A549 (cell line): ENCODE data around the gene SNCB. TPM values are rescaled to one million over a fixed set of nuclear protein-coding genes. Genes with fewer than 3 reads are reported as not detected.

Experiments used
- ATAC-seq, 2 experiments: fragments of 200-7000 bp in 1 of 2; fragments of >200 bp in 1 of 2; cut with Nextera tagmentation in 1 of 2; cut with Tn5 transposase in 1 of 2; 3 replicates each; pipeline versions ENCODE4 v1.8.0 to v1.9.1; 2018 to 2020; ENCODE audit warnings: mild to moderate bottlenecking in 1 of 2, moderate library complexity in 1 of 2
- CTCF ChIA-PET: fragments of 300-600 bp; sonication (Branson Sonifier 250); formaldehyde crosslinking; extraction: SDS; loops from one replicate; lab custom pipeline; 2021; ENCODE audit warnings: antibody characterized with exemption, inconsistent platforms; lab: Yijun Ruan, JAX
- POLR2A ChIA-PET: fragments of 350-600 bp; formaldehyde crosslinking; extraction: SDS; loops from one replicate; lab custom pipeline; 2021; ENCODE audit warnings: antibody characterized with exemption, inconsistent platforms; lab: Yijun Ruan, JAX
- DNase-seq, 2 experiments: peaks; one replicate each; pipeline versions ENCODE4 v3.0.0 to v3.0.0-alpha.2; 2011 to 2016; ENCODE audit warnings: low read depth in 1 of 2, low spot score in 1 of 2
- FAIRE-seq: peaks from 2 replicates; lab custom pipeline; 2011; peaks lifted over from hg19 to GRCh38; lab: Jason Lieb, UNC
- H3K27ac ChIP-seq, 2 experiments: fragments of >200 bp; sonication (Bioruptor Twin); formaldehyde crosslinking; 3 replicates each; pipeline ENCODE4 v1.5.1; 2016 to 2017
- H3K4me1 ChIP-seq: fragments of >200 bp; sonication (Bioruptor Twin); formaldehyde crosslinking; 3 replicates; pipeline ENCODE4 v1.6.1; 2016
- H3K4me2 ChIP-seq: fragments of >200 bp; sonication (Bioruptor Twin); formaldehyde crosslinking; 3 replicates; pipeline ENCODE4 v1.6.1; 2016
- H3K4me3 ChIP-seq: fragments of >200 bp; sonication (Bioruptor Twin); formaldehyde crosslinking; 3 replicates; pipeline ENCODE4 v1.5.1; 2016
- H3K9me3 ChIP-seq: fragments of >200 bp; sonication (Bioruptor Twin); formaldehyde crosslinking; 3 replicates; pipeline ENCODE4 v1.6.1; 2016
- BHLHE40 ChIP-seq: IDR thresholded peaks from 2 replicates; pipeline ENCODE4 v1.6.1; 2012; ENCODE audit warnings: low read depth, low read length, inconsistent platforms
- CBX2 ChIP-seq: fragments of 200-600 bp; sonication (generic); IDR thresholded peaks from 2 replicates; pipeline ENCODE4 v1.6.1; 2016; ENCODE audit warnings: low read depth, mild to moderate bottlenecking, borderline replicate concordance
- CTCF ChIP-seq: fragments of >200 bp; sonication (Bioruptor Twin); formaldehyde crosslinking; IDR thresholded peaks from 3 replicates; pipeline ENCODE4 v1.5.1; 2016
- FOSL2 ChIP-seq, 2 experiments: fragments of 450-650 bp in 1 of 2; fragments of >200 bp in 1 of 2; sonication (Bioruptor Twin) in 1 of 2; formaldehyde crosslinking; IDR thresholded peaks; 2 replicates each; pipeline versions ENCODE4 v1.5.0 to v1.6.1; 2016 to 2020; ENCODE audit warnings: mild to moderate bottlenecking in 1 of 2, moderate library complexity in 1 of 2
- HES2 ChIP-seq: fragments of >200 bp; sonication (Bioruptor Twin); formaldehyde crosslinking; IDR thresholded peaks from 2 replicates; pipeline ENCODE4 v1.6.1; 2016
- HOXA7 ChIP-seq: fragments of 250-450 bp; sonication (Bioruptor Pico); IDR thresholded peaks from 2 replicates; pipeline ENCODE4 v1.5.0; 2020; ENCODE audit warnings: mild to moderate bottlenecking, moderate library complexity
- HOXB13 ChIP-seq: fragments of 250-450 bp; sonication (Bioruptor Pico); IDR thresholded peaks from 2 replicates; pipeline ENCODE4 v1.5.0; 2020; ENCODE audit warnings: low read depth, mild to moderate bottlenecking, moderate library complexity
- JUNB ChIP-seq: fragments of >200 bp; sonication (Bioruptor Twin); formaldehyde crosslinking; IDR thresholded peaks from 2 replicates; pipeline ENCODE4 v1.6.1; 2016
- KDM1A ChIP-seq: fragments of 200-600 bp; sonication (generic); IDR thresholded peaks from 2 replicates; pipeline ENCODE4 v1.6.1; 2016; ENCODE audit warnings: low read depth, mild to moderate bottlenecking
- MAFK ChIP-seq: fragments of 450-650 bp; IDR thresholded peaks from 2 replicates; pipeline ENCODE4 v1.6.1; 2014; ENCODE audit not compliant: partially characterized antibody
- MAZ ChIP-seq: fragments of 150-350 bp; IDR thresholded peaks from 2 replicates; pipeline ENCODE4 v1.6.1; 2014; ENCODE audit warnings: antibody characterized with exemption, low read depth, low read length, borderline replicate concordance
- MYC ChIP-seq: IDR thresholded peaks from 2 replicates; pipeline ENCODE4 v1.6.1; 2012; ENCODE audit warnings: mild to moderate bottlenecking, inconsistent platforms, low read length, improper control_type of control experiment, borderline replicate concordance
- RARB ChIP-seq: fragments of 250-450 bp; sonication (Bioruptor Pico); IDR thresholded peaks from 2 replicates; pipeline ENCODE4 v1.8.0; 2021; ENCODE audit warnings: mild to moderate bottlenecking, moderate library complexity
- RCOR1 ChIP-seq: fragments of 150-350 bp; IDR thresholded peaks from 2 replicates; pipeline ENCODE4 v1.6.1; 2014; ENCODE audit warnings: antibody characterized with exemption, low read length, low read depth
- SREBF2 ChIP-seq: fragments of 450-650 bp; IDR thresholded peaks from 2 replicates; pipeline ENCODE4 v1.6.1; 2014; ENCODE audit warnings: mild to moderate bottlenecking, moderate library complexity
- TFCP2L1 ChIP-seq: fragments of 250-450 bp; sonication (Bioruptor Pico); IDR thresholded peaks from 2 replicates; pipeline ENCODE4 v1.5.0; 2021; ENCODE audit warnings: mild to moderate bottlenecking
- TP53 ChIP-seq: fragments of 250-450 bp; sonication (Bioruptor Pico); IDR thresholded peaks from 2 replicates; pipeline ENCODE4 v1.5.0; 2021; ENCODE audit warnings: mild to moderate bottlenecking, moderate library complexity
- ZNF302 ChIP-seq: fragments of 250-450 bp; sonication (Bioruptor Pico); IDR thresholded peaks from 2 replicates; pipeline ENCODE4 v1.9.0; 2021; ENCODE audit warnings: inconsistent platforms, mild to moderate bottlenecking, moderate library complexity
- WGBS: methylation state at CpG from one replicate; pipeline ENCODE4 v1.1.6; 2017; ENCODE audit errors: missing lambda C conversion rate; 5-methylcytosine and 5-hydroxymethylcytosine counted together
- polyA plus RNA-seq, 4 experiments: library from polyadenylated mRNA; depleted of rRNA in 3 of 4; stranded (reverse); fragments of >200 nt; fragmentation: RNase III in 1 of 4; extraction: RNeasy Plus Mini Kit Qiagen cat#74134 plus additional on column Dnase treatment in 1 of 4; gene quantifications; 2 replicates in 3 of 4; 3 replicates in 1 of 4; pipeline ENCODE4 v1.2.3, GENCODE V29; 2011 to 2017
- TF ChIP-seq, protein P1 (sequence below): IDR thresholded peaks from 2 replicates; pipeline ENCODE4 v1.6.1; 2012
- TF ChIP-seq, protein P2 (sequence below): IDR thresholded peaks from 2 replicates; pipeline ENCODE4 v1.6.1; 2012
- TF ChIP-seq, protein P3 (sequence below): fragments of 250-450 bp; sonication (Bioruptor Pico); IDR thresholded peaks from 2 replicates; pipeline ENCODE4 v1.5.0; 2021; ENCODE audit warnings: mild to moderate bottlenecking, moderate library complexity, borderline replicate concordance
- TF ChIP-seq, protein P4 (sequence below): fragments of >200 bp; sonication (Bioruptor Twin); formaldehyde crosslinking; IDR thresholded peaks from 3 replicates; pipeline ENCODE4 v1.6.1; 2016

The SNCB gene
- polyA plus RNA-seq, 2 of the 4 experiments (the other 2 are of a cell fraction) = 0.37 to 0.74 TPM

DNA sequence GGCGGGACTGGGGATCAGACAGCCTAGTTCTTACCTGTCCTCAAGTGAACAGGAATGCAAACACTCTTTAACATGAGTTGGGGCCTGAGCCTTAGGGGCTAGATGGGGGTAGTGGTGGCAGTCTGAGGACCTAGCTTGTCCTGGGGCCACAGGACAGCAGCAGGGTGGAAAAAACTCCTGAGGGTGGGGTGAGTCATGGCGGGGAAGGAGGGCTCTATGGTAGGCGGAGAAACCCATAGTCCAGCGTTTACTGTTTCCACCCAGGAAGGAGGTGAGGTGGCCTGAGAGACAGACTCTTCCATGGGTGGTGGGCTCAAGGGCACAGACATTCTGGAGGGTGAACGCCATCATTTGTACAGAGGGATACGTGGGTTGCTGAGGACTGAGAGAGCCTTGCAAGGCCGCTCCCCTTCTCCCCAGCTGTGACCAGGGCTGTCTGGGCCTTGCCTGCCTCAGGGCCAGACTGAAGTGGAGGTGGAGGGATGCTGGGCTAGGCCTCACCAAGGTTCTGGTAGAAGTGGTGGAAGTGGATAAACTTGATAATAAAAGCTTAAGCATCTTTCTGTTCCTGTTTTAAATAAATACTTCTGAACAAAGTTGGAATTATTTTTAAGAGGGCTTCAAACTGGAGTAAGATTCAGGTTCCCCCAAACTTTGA, 15.8 kb upstream of the SNCB start (continued):
- TF ChIP-seq CTCF = no peak
- no peak for TF ChIP-seq TFCP2L1
- no peak for TF ChIP-seq CBX2
- TF ChIP-seq, all 56 proteins: peak for 0

DNA sequence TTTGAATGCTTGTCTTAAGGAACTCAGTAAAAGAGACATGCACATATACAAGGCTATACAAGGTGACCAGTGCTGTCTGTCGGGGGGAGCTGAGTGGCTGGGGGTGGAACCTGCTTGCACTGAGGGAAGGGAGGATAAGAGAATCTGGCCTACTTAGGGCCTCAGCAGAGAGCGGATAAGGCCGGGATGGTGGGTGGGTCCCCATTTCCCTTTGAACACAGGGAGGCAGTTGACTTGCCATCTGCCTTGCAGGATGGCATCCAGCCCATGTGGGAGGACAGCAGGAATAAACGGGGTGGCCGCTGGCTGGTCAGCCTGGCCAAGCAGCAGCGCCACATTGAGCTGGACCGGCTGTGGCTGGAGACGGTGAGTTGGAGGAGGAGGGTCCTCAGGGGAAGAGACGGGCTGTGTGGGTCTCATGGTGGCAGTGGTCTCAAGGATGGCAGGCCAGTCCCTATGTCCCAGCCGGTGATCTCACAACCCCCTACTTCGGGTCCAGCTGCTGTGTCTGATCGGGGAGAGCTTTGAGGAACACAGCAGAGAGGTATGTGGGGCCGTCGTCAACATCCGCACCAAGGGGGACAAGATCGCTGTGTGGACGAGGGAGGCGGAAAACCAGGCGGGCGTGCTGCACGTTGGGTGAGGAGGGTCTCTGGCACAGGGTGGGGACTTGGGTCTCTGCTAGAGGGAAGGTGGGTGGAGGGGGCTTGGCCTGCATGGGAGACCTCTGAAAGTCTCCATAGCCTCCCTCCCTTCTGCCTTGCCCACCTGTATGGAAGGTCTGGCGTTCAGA, 14.7 kb upstream of the SNCB start:
- ChIA-PET CTCF (interaction anchor here (0.7 to 2.1 kb wide), 6 partner anchors 12 to 229 kb away, joined by 3 to 12 read pairs (median 4); partner anchors contain the start of gene CLTB), POLR2A (no interaction called here)
- no peak overlapping the region for H3K4me3 ChIP-seq
- H3K27ac ChIP-seq = no peak overlapping the region
- peaks cover 14% of the 10 kb centered on the region for H3K4me1 ChIP-seq
- DNase-seq (no peak), ATAC-seq (no peak), FAIRE-seq (no peak)
- no peak overlapping the region for H3K4me2 ChIP-seq
- no peak for TF ChIP-seq KDM1A
- no peak for TF ChIP-seq HOXA7 (CRISPR knock-in tag)
- no peak for TF ChIP-seq HOXB13
- no peak for TF ChIP-seq JUNB
- TF ChIP-seq RCOR1 = no peak
- TF ChIP-seq MYC = no peak
- TF ChIP-seq FOSL2 (IDR thresholded peaks at IDR 0.05) = no peak
- no peak for TF ChIP-seq FOSL2 (CRISPR knock-in tag; IDR thresholded peaks at IDR 0.05)
- TF ChIP-seq, protein P1, sequence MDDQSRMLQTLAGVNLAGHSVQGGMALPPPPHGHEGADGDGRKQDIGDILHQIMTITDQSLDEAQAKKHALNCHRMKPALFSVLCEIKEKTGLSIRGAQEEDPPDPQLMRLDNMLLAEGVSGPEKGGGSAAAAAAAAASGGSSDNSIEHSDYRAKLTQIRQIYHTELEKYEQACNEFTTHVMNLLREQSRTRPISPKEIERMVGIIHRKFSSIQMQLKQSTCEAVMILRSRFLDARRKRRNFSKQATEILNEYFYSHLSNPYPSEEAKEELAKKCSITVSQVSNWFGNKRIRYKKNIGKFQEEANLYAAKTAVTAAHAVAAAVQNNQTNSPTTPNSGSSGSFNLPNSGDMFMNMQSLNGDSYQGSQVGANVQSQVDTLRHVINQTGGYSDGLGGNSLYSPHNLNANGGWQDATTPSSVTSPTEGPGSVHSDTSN = no peak
- WGBS = 84% methylated on average over 22 of the region's 22 CpGs
- no peaks in the 10 kb centered on the region for H3K9me3 ChIP-seq

- Histone ChIP-seq H3K4me2 (no peak overlapping the region), H3K9me3 (no peaks in the 10 kb centered on the region), H3K4me1 (peaks cover 14% of the 10 kb centered on the region), H3K4me3 (no peak overlapping the region), H3K27ac (no peak overlapping the region)
- 78% methylated on average over 9 of the region's 9 CpGs for WGBS
- TF ChIP-seq RARB (no peak), TP53 (CRISPR knock-in tag) (no peak)
- TF ChIP-seq, protein P2, sequence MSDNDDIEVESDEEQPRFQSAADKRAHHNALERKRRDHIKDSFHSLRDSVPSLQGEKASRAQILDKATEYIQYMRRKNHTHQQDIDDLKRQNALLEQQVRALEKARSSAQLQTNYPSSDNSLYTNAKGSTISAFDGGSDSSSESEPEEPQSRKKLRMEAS = no peak
- ChIA-PET POLR2A (no interaction called here), CTCF (interaction anchor here (0.7 to 2.1 kb wide), 4 partner anchors 17 to 228 kb away, joined by 3 to 8 read pairs (median 4); partner anchors contain the start of gene CLTB)
- FAIRE-seq (no peak), ATAC-seq (no peak), DNase-seq (no peak)
Observed at GRCh38 chr5:176644294-176644693, 14.0 kb upstream of the SNCB start.

GRCh38 chr5:176643491-176644219, 13.3 kb upstream of the SNCB start:
- H3K4me2 ChIP-seq = no peak overlapping the region
- H3K4me1 ChIP-seq = peaks cover 13% of the 10 kb centered on the region
- no peak for ATAC-seq
- no peaks in the 10 kb centered on the region for H3K9me3 ChIP-seq
- no peak overlapping the region for H3K27ac ChIP-seq
- FAIRE-seq = no peak
- POLR2A ChIA-PET = no interaction called here
- no peak overlapping the region for H3K4me3 ChIP-seq
- CTCF ChIA-PET = interaction anchor here (1.6 kb wide), 1 partner anchor 227 kb away, joined by 5 read pairs; the partner anchor contains the start of gene CLTB
- 80% methylated on average over 11 of the region's 11 CpGs for WGBS
- no peak for DNase-seq
- TF ChIP-seq TFCP2L1 (no peak), BHLHE40 (no peak), MAFK (no peak), ZNF302 (CRISPR knock-in tag) (no peak), FOSL2 (IDR thresholded peaks at IDR 0.05) (no peak), FOSL2 (CRISPR knock-in tag; IDR thresholded peaks at IDR 0.05) (no peak), JUNB (no peak), SREBF2 (no peak), MAZ (no peak), HES2 (no peak), KDM1A (no peak)
- TF ChIP-seq, protein P3, sequence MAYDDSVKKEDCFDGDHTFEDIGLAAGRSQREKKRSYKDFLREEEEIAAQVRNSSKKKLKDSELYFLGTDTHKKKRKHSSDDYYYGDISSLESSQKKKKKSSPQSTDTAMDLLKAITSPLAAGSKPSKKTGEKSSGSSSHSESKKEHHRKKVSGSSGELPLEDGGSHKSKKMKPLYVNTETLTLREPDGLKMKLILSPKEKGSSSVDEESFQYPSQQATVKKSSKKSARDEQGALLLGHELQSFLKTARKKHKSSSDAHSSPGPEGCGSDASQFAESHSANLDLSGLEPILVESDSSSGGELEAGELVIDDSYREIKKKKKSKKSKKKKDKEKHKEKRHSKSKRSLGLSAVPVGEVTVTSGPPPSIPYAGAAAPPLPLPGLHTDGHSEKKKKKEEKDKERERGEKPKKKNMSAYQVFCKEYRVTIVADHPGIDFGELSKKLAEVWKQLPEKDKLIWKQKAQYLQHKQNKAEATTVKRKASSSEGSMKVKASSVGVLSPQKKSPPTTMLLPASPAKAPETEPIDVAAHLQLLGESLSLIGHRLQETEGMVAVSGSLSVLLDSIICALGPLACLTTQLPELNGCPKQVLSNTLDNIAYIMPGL = no peak
- TF ChIP-seq, protein P4, sequence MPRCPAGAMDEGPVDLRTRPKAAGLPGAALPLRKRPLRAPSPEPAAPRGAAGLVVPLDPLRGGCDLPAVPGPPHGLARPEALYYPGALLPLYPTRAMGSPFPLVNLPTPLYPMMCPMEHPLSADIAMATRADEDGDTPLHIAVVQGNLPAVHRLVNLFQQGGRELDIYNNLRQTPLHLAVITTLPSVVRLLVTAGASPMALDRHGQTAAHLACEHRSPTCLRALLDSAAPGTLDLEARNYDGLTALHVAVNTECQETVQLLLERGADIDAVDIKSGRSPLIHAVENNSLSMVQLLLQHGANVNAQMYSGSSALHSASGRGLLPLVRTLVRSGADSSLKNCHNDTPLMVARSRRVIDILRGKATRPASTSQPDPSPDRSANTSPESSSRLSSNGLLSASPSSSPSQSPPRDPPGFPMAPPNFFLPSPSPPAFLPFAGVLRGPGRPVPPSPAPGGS = no peak
